Heart left ventricle (tissue), 16 donors: ENCODE results near the gene THSD4. TPM values are rescaled to one million over a fixed set of nuclear protein-coding genes. Genes with fewer than 3 reads are reported as not detected.

ENCODE experiments used
- ATAC-seq, 4 donors: fragments of 200-7000 bp; cut with Tn5 transposase; one replicate each; pipeline ENCODE4 v1.9.1; 2020 to 2022; ENCODE audit warnings: moderate library complexity in 4 of 4, mild to moderate bottlenecking in 3 of 4, moderate number of reproducible peaks in 1 of 4
- DNase-seq, 5 donors: peaks; one replicate each; pipeline ENCODE4 v3.0.0-alpha.2; 2020
- H3K27ac ChIP-seq, 12 donors: fragments of 200-600 bp; sonication (generic) in 4 of 12; one replicate each; pipeline versions ENCODE4 v1.5.0 to v1.8.0; 2016 to 2022; ENCODE audit warnings: mild to moderate bottlenecking in 2 of 12
- H3K27me3 ChIP-seq, 9 donors: fragments of 200-600 bp; sonication (generic) in 2 of 9; one replicate each; pipeline versions ENCODE4 v1.5.1 to v1.8.0; 2016 to 2022; ENCODE audit warnings: mild to moderate bottlenecking in 3 of 9
- H3K36me3 ChIP-seq, 9 donors: fragments of 200-600 bp; sonication (generic) in 2 of 9; one replicate each; pipeline versions ENCODE4 v1.5.0 to v1.8.0; 2018 to 2022; ENCODE audit warnings: mild to moderate bottlenecking in 2 of 9
- H3K4me1 ChIP-seq, 12 donors: fragments of 200-600 bp; sonication (generic) in 4 of 12; one replicate each; pipeline versions ENCODE4 v1.5.0 to v1.8.0; 2016 to 2022; ENCODE audit warnings: mild to moderate bottlenecking in 3 of 12
- H3K4me3 ChIP-seq, 12 donors: fragments of 200-600 bp; sonication (generic) in 4 of 12; one replicate each; pipeline versions ENCODE4 v1.5.0 to v1.8.0; 2017 to 2022; ENCODE audit warnings: mild to moderate bottlenecking in 9 of 12, moderate library complexity in 4 of 12
- H3K9me3 ChIP-seq, 12 donors: fragments of 200-600 bp; sonication (generic) in 4 of 12; one replicate each; pipeline versions ENCODE4 v1.5.0 to v1.8.0; 2016 to 2022; ENCODE audit warnings: mild to moderate bottlenecking in 1 of 12
- CTCF ChIP-seq, 12 donors: fragments of 200-600 bp; sonication (generic) in 4 of 12; IDR thresholded peaks; one replicate each; pipeline versions ENCODE4 v1.5.0 to v1.8.0; 2018 to 2022; ENCODE audit warnings: antibody characterized with exemption in 12 of 12, mild to moderate bottlenecking in 5 of 12
- POLR2A ChIP-seq, 2 donors: fragments of 450-650 bp; IDR thresholded peaks; one replicate each; pipeline ENCODE4 v1.6.1; 2017; ENCODE audit warnings: antibody characterized with exemption in 2 of 2, mild to moderate bottlenecking in 2 of 2, moderate library complexity in 2 of 2
- WGBS, 4 donors: extraction: QIAGEN DNeasy Blood & Tissue Kit in 2 of 4; methylation state at CpG; one replicate each; pipeline versions ENCODE4 v1.1.5 to v1.1.7; 2013 to 2018; 5-methylcytosine and 5-hydroxymethylcytosine counted together
- intact Hi-C, 10 donors: fragments of 100-400 bp; cut with DNase I; formaldehyde crosslinking; loops; one replicate each; pipeline versions ENCODE4 v1.11.1 to v1.14.2; 2022
- polyA plus RNA-seq, 2 donors: library from polyadenylated mRNA; stranded (reverse); fragments of 200-250 nt; gene quantifications; one replicate each; pipeline ENCODE4 v1.2.3, GENCODE V29; 2013
- total RNA-seq, 9 donors: library from RNA; depleted of rRNA in 2 of 9; stranded (reverse); fragments of >200 nt in 2 of 9; fragmentation: NEBNext Ultra II Directional in 3 of 9; extraction: Animal tissue kit (Norgen Biotek cat#: 25700) in 3 of 9; gene quantifications; one replicate each; pipeline versions ENCODE4 v1.1.0 to v1.2.4, GENCODE V29; 2016 to 2023
- donor health status: ischemic (EF 13 %, LVEDD 7.1; RV severe dilation, severe dysfunction).
- donor health status: healthy with polysubstance abuse.
- donor health status: DM: no; HTN: yes; CAD: no.
- donor health status: DM: no; HTN: no; CAD: no.
- donor health status: ischemic (EF 25% LVEDD 6.9; RV normal size, moderate dysfunction).
- donor health status: ischemic (EF 25% LVEDD 5.7; RV mildly dilated, moderate dysfunction).
- donor health status: healthy.
- donor health status: DM: yes; HTN: yes; CAD: no.
- donor health status: ischemic (EF 35%, LVEDD 5.7; RV mildly dilated, moderate dysfunction).
- donor health status: nonischemic (EF 11% LVEDD 7.7; RV severe dilation, severe dysfunction).
- donor health status: DM: yes; HTN: yes; CAD: no.
- donor health status: PGD.
- donor health status: ischemic (EF 29% LVEDD 5.4; RV normal size, mild dysfunction).
- donor health status: nonischemic (EF 23%, LVEDD 6.1; RV moderate dilation, normal function).

Gene THSD4
- total and polyA plus RNA-seq, 11 donors = 32.6 to 206 (median 93.2) TPM

GRCh38 chr15:71697236-71697635, 582.0 kb downstream of the THSD4 start:
- intact Hi-C loops = no loop called here
- Histone ChIP-seq H3K27me3 (no peaks in the 10 kb centered on the region), H3K27ac (no peak overlapping the region), H3K36me3 (no peaks in the 10 kb centered on the region), H3K4me1 (peaks cover 0 to 25% (median 10%) of the 10 kb centered on the region in 12 donors), H3K4me3 (no peak overlapping the region), H3K9me3 (no peaks in the 10 kb centered on the region)
- TF ChIP-seq CTCF (IDR thresholded peaks at IDR 0.05) (no peak), POLR2A (IDR thresholded peaks at IDR 0.05) (no peak)
- no peak for ATAC-seq
- DNase-seq = no peak
- WGBS, 4 donors = 80 to 90% (median 85%) methylated on average over 6 of the region's 6 CpGs

DNA sequence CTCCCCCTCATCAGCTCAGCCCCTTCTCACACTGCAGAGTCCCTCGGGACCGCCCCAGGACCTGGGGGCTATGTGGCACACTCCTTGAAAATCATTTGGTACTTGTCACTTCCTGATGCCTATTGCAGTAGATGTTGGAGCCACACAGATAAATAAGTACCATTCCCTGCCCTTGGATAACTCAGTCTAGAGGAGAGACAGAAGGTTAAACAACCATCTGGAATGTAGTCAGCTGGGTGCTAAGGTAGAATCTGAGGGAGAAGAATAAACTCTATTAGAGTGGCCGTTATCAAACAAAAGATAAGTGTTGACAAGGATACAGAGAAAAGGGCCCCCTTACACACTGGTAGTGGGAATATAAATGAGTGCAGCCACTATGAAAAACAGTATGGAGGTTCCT, 582.8 kb downstream of the THSD4 start:
- Histone ChIP-seq H3K27me3 (no peaks in the 10 kb centered on the region), H3K4me1 (peaks cover 0 to 17% (median 2%) of the 10 kb centered on the region in 12 donors), H3K4me3 (no peak overlapping the region), H3K27ac (peak overlapping the region in 1 of 12 donors; percentile 14), H3K9me3 (no peaks in the 10 kb centered on the region), H3K36me3 (no peaks in the 10 kb centered on the region)
- 39 to 44% (median 42%) methylated on average over 3 of the region's 3 CpGs for WGBS, 4 donors
- intact Hi-C loops = no loop called here
- DNase-seq = no peak
- TF ChIP-seq POLR2A (IDR thresholded peaks at IDR 0.05) (no peak), CTCF (IDR thresholded peaks at IDR 0.05) (no peak)
- peak in 3 of 4 donors; percentile 47 to 74 (median 60) for ATAC-seq

DNA sequence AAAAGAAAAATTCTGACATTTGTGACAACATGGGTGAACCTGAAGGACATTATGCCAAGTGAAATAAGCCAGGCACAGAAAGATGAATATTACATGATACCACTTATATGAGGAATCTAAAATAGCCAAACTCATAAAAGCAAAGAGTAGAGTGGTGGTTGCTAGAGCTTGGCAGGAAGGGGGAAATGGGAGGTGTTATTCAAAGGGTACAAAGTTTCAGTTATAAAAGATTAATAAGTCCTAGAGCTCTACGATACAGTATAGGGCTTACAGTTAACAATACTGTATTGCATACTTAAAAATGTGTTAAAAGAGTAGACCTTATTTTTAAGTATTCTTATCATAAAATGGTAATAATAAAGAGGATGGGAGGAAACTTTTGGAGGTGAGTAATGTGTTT, 583.5 kb downstream of the THSD4 start:
- Histone ChIP-seq H3K4me3 (no peak overlapping the region), H3K9me3 (no peaks in the 10 kb centered on the region), H3K36me3 (no peaks in the 10 kb centered on the region), H3K4me1 (peaks cover 0 to 13% (median 0%) of the 10 kb centered on the region in 12 donors), H3K27me3 (no peaks in the 10 kb centered on the region), H3K27ac (no peak overlapping the region)
- no peak for ATAC-seq
- WGBS, 4 donors = 90 to 98% (median 92%) methylated on average over 1 of the region's 1 CpG
- TF ChIP-seq CTCF (IDR thresholded peaks at IDR 0.05) (no peak), POLR2A (IDR thresholded peaks at IDR 0.05) (no peak)
- DNase-seq = no peak
- intact Hi-C loops = no loop called here

DNA sequence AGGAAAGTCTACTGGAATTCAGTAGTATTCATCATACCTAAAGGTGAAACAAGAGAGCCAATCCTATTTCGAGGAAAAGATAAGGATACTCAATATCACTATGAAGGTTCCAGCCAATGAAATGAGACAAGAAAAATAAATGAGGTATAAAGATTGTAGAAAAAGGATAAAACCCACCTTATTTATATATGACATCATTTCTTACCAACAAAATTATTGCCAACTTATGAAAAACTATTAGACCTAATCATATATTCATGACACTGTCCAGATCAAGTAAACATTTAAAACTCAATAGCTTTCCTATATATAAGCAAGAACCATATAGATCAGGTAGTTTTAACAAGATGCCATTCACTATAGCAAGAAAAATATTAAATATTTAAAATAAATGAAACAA, 584.7 kb downstream of the THSD4 start:
- Histone ChIP-seq H3K9me3 (no peaks in the 10 kb centered on the region), H3K27ac (no peak overlapping the region), H3K36me3 (no peaks in the 10 kb centered on the region), H3K27me3 (no peaks in the 10 kb centered on the region), H3K4me3 (no peak overlapping the region), H3K4me1 (peaks cover 0 to 18% (median under 1%) of the 10 kb centered on the region in 12 donors)
- DNase-seq = no peak
- intact Hi-C loops = loop anchor here in 1 of 10 donors (10.0 kb wide), 1 partner anchor 65 kb away; no protein-coding TSS in a partner anchor
- no peak for ATAC-seq
- TF ChIP-seq POLR2A (IDR thresholded peaks at IDR 0.05) (no peak), CTCF (IDR thresholded peaks at IDR 0.05) (no peak)
- WGBS, 4 donors = 86 to 94% (median 93%) methylated on average over 1 of the region's 1 CpG
